GM23338 (cell line): ENCODE data around the gene PTPRE. TPM values are rescaled to one million over a fixed set of nuclear protein-coding genes. Genes with fewer than 3 reads are reported as not detected.

Experiments used
- ATAC-seq: fragments of 200-7000 bp; cut with Tn5 transposase; 3 replicates; pipeline ENCODE4 v1.9.1; 2020
- DNase-seq: peaks from one replicate; pipeline ENCODE4 v3.0.0-alpha.2; 2015; ENCODE audit warnings: low spot score
- H2AFZ ChIP-seq: fragments of 200-600 bp; sonication (generic); 2 replicates; pipeline ENCODE4 v1.8.0; 2016; ENCODE audit warnings: antibody characterized with exemption, mild to moderate bottlenecking, moderate library complexity
- H3F3A ChIP-seq: fragments of 200-600 bp; sonication (generic); replicated peaks from 2 replicates; pipeline ENCODE4 v1.8.0; 2017; ENCODE audit warnings: antibody characterized with exemption, mixed run types, low read depth
- H3K27ac ChIP-seq: fragments of 200-600 bp; sonication (generic); 2 replicates; pipeline ENCODE4 v1.6.1; 2016; ENCODE audit warnings: low read depth
- H3K27me3 ChIP-seq: fragments of 200-600 bp; sonication (generic); 2 replicates; pipeline ENCODE4 v1.8.0; 2016; ENCODE audit warnings: mild to moderate bottlenecking, mixed run types, moderate library complexity; ENCODE audit not compliant: insufficient read depth
- H3K36me3 ChIP-seq: fragments of 200-600 bp; sonication (generic); 2 replicates; pipeline ENCODE4 v1.8.0; 2016; ENCODE audit warnings: mild to moderate bottlenecking; ENCODE audit not compliant: insufficient read depth
- H3K4me1 ChIP-seq: fragments of 200-600 bp; sonication (generic); 2 replicates; pipeline ENCODE4 v1.8.0; 2016; ENCODE audit warnings: mild to moderate bottlenecking, moderate library complexity; ENCODE audit not compliant: insufficient read depth
- H3K4me2 ChIP-seq: fragments of 200-600 bp; sonication (generic); 2 replicates; pipeline ENCODE4 v1.7.1; 2017; ENCODE audit warnings: mixed run types
- H3K4me3 ChIP-seq: fragments of 200-600 bp; sonication (generic); 2 replicates; pipeline ENCODE4 v1.6.1; 2016; ENCODE audit warnings: mixed run types
- H3K79me2 ChIP-seq: fragments of 200-600 bp; sonication (generic); replicated peaks from 2 replicates; pipeline ENCODE4 v1.8.0; 2017; ENCODE audit warnings: mild to moderate bottlenecking; ENCODE audit not compliant: insufficient read depth
- H3K9me2 ChIP-seq: fragments of 200-600 bp; sonication (generic); 2 replicates; pipeline ENCODE4 v1.8.0; 2017; ENCODE audit not compliant: insufficient read depth
- H4K20me1 ChIP-seq: fragments of 200-600 bp; sonication (generic); replicated peaks from 2 replicates; pipeline ENCODE4 v1.8.0; 2017; ENCODE audit warnings: mild to moderate bottlenecking; ENCODE audit not compliant: insufficient read depth
- H3K27ac Mint-ChIP-seq: 2 replicates; pipeline ENCODE4 v1.8.0; 2020; ENCODE audit warnings: inconsistent platforms, mild to moderate bottlenecking, moderate library complexity, mixed read lengths
- H3K27me3 Mint-ChIP-seq: 3 replicates; pipeline ENCODE4 v1.8.0; 2022; ENCODE audit warnings: low read depth, mild to moderate bottlenecking, moderate library complexity, mixed read lengths, inconsistent platforms; ENCODE audit not compliant: insufficient read depth, poor library complexity
- H3K36me3 Mint-ChIP-seq: 3 replicates; pipeline ENCODE4 v1.8.0; 2021; ENCODE audit warnings: low read depth, mild to moderate bottlenecking, inconsistent platforms, moderate library complexity, mixed read lengths
- H3K4me1 Mint-ChIP-seq: 3 replicates; pipeline ENCODE4 v1.8.0; 2020; ENCODE audit warnings: mild to moderate bottlenecking, inconsistent platforms, mixed read lengths
- H3K4me3 Mint-ChIP-seq: 3 replicates; pipeline ENCODE4 v1.8.0; 2021; ENCODE audit warnings: moderate library complexity, mild to moderate bottlenecking, inconsistent platforms, mixed read lengths
- H3K9me3 Mint-ChIP-seq: 3 replicates; pipeline ENCODE4 v1.8.0; 2020; ENCODE audit warnings: moderate library complexity, mild to moderate bottlenecking, inconsistent platforms, mixed read lengths
- CTCF ChIP-seq, 2 experiments: fragments of 200-600 bp in 1 of 2; sonication (generic) in 1 of 2; conservative IDR thresholded peaks; 2 replicates each; pipeline versions ENCODE4 v1.5.1 to v1.6.1; 2016 to 2017; ENCODE audit warnings: antibody characterized with exemption in 2 of 2, low read depth in 2 of 2, mild to moderate bottlenecking in 2 of 2, moderate library complexity in 1 of 2
- ETS1 ChIP-seq: IDR thresholded peaks from 2 replicates; pipeline ENCODE4 v1.6.1; 2016; ENCODE audit warnings: antibody characterized with exemption
- EZH2phosphoT487 ChIP-seq: fragments of 200-600 bp; sonication (generic); IDR thresholded peaks from one replicate; pipeline ENCODE4 v1.8.1; 2018; ENCODE audit warnings: antibody characterized with exemption; ENCODE audit not compliant: unreplicated experiment
- NANOG ChIP-seq: IDR thresholded peaks from 2 replicates; pipeline ENCODE4 v1.6.1; 2016; ENCODE audit warnings: antibody characterized with exemption, borderline replicate concordance
- POLR2AphosphoS5 ChIP-seq: IDR thresholded peaks from 2 replicates; pipeline ENCODE4 v1.6.1; 2016; ENCODE audit warnings: antibody characterized with exemption, low read depth
- REST ChIP-seq: IDR thresholded peaks from one replicate; pipeline ENCODE4 v1.6.1; 2018; ENCODE audit warnings: antibody characterized with exemption; ENCODE audit not compliant: unreplicated experiment
- STAT1 ChIP-seq: IDR thresholded peaks from one replicate; pipeline ENCODE4 v1.6.1; 2016; ENCODE audit warnings: antibody characterized with exemption; ENCODE audit not compliant: unreplicated experiment
- ZNF114 ChIP-seq: fragments of 250-450 bp; sonication (Bioruptor Pico); IDR thresholded peaks from 2 replicates; pipeline ENCODE4 v1.5.0; 2020; ENCODE audit warnings: mild to moderate bottlenecking, moderate library complexity
- ZNF331 ChIP-seq: fragments of 250-450 bp; sonication (Bioruptor Pico); IDR thresholded peaks from 2 replicates; pipeline ENCODE4 v1.5.0; 2020; ENCODE audit warnings: low read depth, mild to moderate bottlenecking, moderate library complexity
- ZNF462 ChIP-seq: fragments of 250-450 bp; sonication (Bioruptor Pico); IDR thresholded peaks from 2 replicates; pipeline ENCODE4 v1.5.0; 2020; ENCODE audit warnings: mild to moderate bottlenecking, moderate library complexity
- polyA plus RNA-seq: library from polyadenylated mRNA; unstranded; fragments of >200 nt; fragmentation: Nextera tagmentation; extraction: Ambion mirVana; gene quantifications from 2 replicates; pipeline ENCODE4 v1.2.1, GENCODE V29; 2016
- total RNA-seq: library from RNA; depleted of rRNA; stranded (reverse); fragments of >200 nt; shearing (Covaris generic); gene quantifications from 2 replicates; pipeline ENCODE4 v1.2.3, GENCODE V29; 2014

Gene PTPRE
- total and polyA plus RNA-seq, 2 experiments from 2014 or later, result 0.34 to 0.42 TPM

- TF ChIP-seq ZNF462 (CRISPR knock-in tag), result no peak
Observed at GRCh38 chr10:127974911-127975310, 68.0 kb downstream of the PTPRE start (continued).

GRCh38 chr10:127976286-127976685 lies 69.4 kb downstream of the PTPRE start:
- no peaks in the 10 kb centered on the region for H4K20me1 ChIP-seq
- H3K4me3 ChIP-seq, result no peak overlapping the region
- no peaks in the 10 kb centered on the region for H3K79me2 ChIP-seq
- Mint-ChIP-seq H3K27me3 (peaks cover 6% of the 10 kb centered on the region), H3K4me3 (no peak overlapping the region), H3K4me1 (peaks cover 18% of the 10 kb centered on the region; the same call in 2 of the 3 replicates), H3K9me3 (peaks cover 9% of the 10 kb centered on the region; the same call in 2 of the 3 replicates), H3K36me3 (no peaks in the 10 kb centered on the region; the same call in 2 of the 3 replicates), H3K27ac (no peak overlapping the region)
- H3K27ac ChIP-seq, result no peak overlapping the region
- H3F3A ChIP-seq, result no peaks in the 10 kb centered on the region
- no peak overlapping the region for H3K4me2 ChIP-seq
- H3K36me3 ChIP-seq, result peaks cover 5% of the 10 kb centered on the region; the same call in 1 of the 2 replicates
- DNase-seq (no peak), ATAC-seq (no peak)
- H2AFZ ChIP-seq, result no peak overlapping the region
- H3K4me1 ChIP-seq, result no peaks in the 10 kb centered on the region
- no peaks in the 10 kb centered on the region for H3K9me2 ChIP-seq
- H3K27me3 ChIP-seq, result no peaks in the 10 kb centered on the region
- TF ChIP-seq REST (no peak), ETS1 (no peak), ZNF331 (CRISPR knock-in tag) (no peak), CTCF (conservative IDR thresholded peaks at IDR 0.05; ENCODE audit: low read depth in 2 of 2) (no peak), STAT1 (no peak), ZNF114 (no peak), NANOG (no peak), EZH2phosphoT487 (no peak), POLR2AphosphoS5 (no peak)
